AG09319 (cell line): Measurements from ENCODE around the gene SOS1.
"Not testable (repeated sequence)": the region's sequence is repeated elsewhere in the genome, so short reads cannot be mapped to it uniquely, and the experiment has no call there.

Experiments used
- DNase-seq: peaks from one replicate; pipeline ENCODE4 v3.0.0-alpha.2; 2010; ENCODE audit warnings: low read depth; ENCODE audit errors: extremely low read depth
- CTCF ChIP-seq: IDR thresholded peaks from 2 replicates; pipeline ENCODE4 v1.5.1; 2011; ENCODE audit warnings: low read depth, mild to moderate bottlenecking, inconsistent platforms, low read length, moderate library complexity

SOS1 gene

GRCh38 chr2:38937548-38937947 is 183.3 kb downstream of the SOS1 start:
- TF ChIP-seq CTCF = no peak
- no peak for DNase-seq

- DNase-seq = not testable (repeated sequence)
These were observed 184.3 kb downstream of the SOS1 start for GRCh38 chr2:38936516-38936915.

GRCh38 chr2:38935568-38936172 is 185.2 kb downstream of the SOS1 start:
- no peak for TF ChIP-seq CTCF
- DNase-seq = no peak

GRCh38 chr2:38934742-38935141 is 186.1 kb downstream of the SOS1 start:
- DNase-seq = no peak
- TF ChIP-seq CTCF = no peak

- no peak for TF ChIP-seq CTCF
- DNase-seq = peak; percentile 86
These were observed 187.2 kb downstream of the SOS1 start for GRCh38 chr2:38933653-38934052.

- no peak for TF ChIP-seq CTCF
- DNase-seq = no peak
These were observed 188.3 kb downstream of the SOS1 start for GRCh38 chr2:38932586-38932985.
